Activated CD4-positive, alpha-beta T cell treated with anti-CD3 and anti-CD28 coated beads, Interleukin-2, amount 50 U/mL, for 4 hours (primary cell): ENCODE results near the gene KIRREL1.

ENCODE experiments used
- DNase-seq, 2 experiments: peaks; one replicate each; pipeline ENCODE4 v3.0.0-alpha.2; 2020

The KIRREL1 gene

DNA sequence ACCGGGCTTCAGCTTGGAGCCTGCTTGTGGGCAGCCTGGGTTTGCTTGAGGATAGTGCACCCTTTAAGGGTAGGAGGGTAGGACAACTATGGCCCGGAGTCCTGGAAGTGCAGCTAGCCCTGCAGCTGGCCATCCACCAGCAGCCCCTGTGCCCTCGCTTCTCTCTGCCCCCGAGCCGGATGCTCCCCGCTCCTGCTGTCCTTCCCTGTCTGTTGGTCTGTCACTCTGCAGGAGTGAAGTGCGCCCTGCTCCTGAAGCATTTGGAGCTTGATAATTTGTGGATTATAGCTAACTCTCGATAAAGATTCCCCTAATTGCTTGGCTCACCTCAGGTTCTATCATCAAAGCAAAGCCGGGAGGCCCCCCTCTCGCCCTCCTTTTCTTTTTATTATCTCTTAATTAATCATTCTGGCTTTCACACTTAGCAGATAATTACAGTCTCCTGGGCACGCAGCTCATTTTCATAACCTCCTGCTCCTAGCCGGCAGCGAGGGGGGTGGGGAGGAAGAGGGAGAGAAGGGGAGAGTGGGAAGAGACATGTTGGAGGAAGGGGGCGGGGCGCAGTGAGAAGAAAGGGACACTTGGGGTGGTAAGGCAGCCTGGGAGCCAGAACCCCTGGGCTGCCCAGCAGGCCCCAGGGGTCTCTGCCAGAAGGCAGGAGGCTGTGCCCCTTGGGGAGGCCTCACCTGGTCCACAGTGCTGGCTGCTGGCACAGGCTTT lies 14.4 kb downstream of the KIRREL1 start:
- DNase-seq: no peak

GRCh38 chr1:158008630-158009029 lies 15.2 kb downstream of the KIRREL1 start:
- no peak for DNase-seq

DNA sequence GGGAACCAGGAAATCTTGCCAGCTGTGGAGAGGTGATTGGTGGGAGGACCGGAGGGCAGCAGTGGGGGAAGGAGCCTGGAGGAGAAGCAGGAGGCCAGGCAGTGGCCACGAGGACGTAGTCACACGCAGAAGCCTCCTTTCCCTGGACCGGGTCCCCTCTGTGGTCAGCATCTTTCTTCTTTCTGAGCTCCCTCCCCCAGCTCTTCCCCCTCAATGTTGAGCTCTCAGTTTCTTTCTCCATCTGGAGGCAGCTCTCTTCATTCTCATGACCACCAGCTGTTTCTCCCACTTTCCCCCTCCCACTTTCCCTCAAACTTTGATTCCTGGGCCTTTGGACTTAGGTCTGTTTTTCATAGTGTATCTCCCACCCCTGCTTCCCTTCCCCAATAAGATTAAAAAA lies 18.3 kb downstream of the KIRREL1 start:
- no peak for DNase-seq

DNA sequence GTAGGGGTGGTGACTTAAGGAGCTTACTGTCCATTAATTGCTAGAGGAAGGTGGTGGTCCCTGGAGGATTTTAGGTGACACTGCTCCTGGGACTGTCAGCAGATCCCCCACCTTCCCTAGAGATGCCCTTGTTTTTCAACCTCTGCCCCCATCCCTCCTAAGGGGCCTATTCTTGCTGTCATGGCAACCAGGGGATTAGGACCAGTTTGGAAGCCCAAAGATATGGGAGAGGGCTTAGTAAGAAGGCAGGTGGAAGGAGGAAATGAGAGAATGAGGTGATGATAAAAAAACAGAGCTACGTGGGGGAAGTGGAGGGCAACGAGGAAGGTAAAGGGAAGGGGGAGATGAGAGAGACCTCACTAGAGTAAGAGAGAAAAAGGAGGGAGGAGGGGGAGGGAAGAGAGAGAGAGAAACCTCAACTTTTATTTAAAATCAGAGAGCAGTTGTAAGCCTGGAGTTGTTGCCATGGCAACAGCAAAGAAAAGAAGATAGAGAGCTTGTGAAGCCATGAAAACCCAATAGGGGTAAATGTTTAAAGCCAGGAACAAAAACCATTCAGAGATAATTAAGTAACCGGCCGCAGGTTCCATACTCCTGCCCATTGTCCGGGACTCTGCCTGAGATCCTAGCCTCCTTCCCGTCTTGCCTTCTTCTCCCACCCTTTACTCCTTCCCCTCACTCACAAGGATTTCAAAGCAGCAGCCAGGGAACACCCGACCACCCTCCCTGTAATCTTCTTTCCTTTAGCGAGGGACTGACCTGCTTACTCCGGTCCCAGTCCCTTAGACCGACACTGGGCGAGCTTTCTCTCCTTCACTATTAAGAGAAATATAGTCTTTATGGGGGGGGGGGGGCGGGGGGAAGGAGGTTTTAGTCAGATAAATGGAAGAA lies 20.6 kb downstream of the KIRREL1 start:
- no peak for DNase-seq

- DNase-seq: no peak
Observed at GRCh38 chr1:158014731-158015320, 21.4 kb downstream of the KIRREL1 start.

GRCh38 chr1:158016651-158017335 lies 23.3 kb downstream of the KIRREL1 start:
- DNase-seq: no peak

GRCh38 chr1:158017800-158018595 lies 24.6 kb downstream of the KIRREL1 start:
- DNase-seq: no peak

- no peak for DNase-seq
Observed at GRCh38 chr1:158019171-158019868, 25.9 kb downstream of the KIRREL1 start.

DNA sequence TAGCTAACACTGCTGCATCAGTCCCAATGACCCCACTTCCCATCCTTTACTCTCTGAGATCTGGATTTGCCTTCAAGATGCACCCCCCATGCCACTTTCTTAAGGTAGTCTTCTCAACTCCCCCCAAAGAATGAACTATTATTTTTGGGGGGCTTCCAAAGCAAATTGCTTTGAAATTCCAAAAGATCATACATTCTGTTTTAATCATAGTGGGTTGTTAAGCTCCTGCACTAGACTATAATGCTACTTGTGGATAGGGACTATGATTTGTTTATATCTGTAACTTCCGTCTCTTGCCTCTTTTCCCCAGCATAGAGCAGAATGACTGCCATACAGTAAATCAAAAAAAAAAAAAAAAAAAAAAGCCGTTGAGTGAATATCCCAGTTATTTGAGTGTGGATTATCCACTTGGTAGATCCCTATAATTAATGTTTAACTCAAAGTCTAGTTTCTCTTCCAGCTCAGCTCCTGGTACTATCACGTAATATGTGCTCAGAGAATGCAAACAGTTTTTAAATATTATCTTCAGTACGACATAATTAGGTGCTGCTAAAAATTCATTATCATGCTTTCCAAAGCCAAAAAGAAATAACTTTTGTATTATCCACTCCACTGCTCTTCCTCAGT lies 26.9 kb downstream of the KIRREL1 start:
- no peak for DNase-seq

DNA sequence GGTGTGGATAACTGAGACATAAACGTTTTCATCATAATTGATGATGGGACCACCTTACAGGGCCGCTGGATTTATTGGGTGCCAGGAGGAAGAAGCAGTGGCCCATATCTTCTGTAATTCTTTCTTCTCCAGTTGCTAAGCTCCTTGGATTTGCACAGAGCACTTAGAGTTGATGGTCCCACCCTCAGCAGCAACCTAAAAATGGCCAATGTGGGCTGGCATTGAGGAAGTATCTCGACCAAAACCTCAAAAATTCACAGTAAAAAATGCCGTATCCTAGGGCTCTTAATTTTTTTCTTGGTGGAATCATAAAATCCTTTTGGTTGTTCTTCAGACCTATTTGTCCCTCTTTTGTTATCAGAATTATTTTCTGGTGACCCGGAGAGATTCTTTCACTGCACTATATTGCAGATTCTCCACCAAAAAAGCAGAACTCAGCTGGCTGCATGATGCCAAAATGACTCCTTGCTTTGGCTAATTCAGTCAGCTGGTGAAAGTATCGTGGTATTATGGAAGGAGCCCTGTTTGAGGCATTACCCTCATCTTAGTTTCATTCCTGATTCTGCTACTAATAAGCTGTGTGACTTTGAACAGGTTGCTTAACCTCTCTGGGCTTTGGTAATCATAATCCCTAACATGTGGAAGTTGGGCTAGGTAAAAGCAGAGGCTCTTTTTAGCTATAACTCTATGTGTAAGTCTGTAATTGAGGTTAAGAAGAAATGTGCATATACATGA lies 27.6 kb downstream of the KIRREL1 start:
- DNase-seq: no peak

DNA sequence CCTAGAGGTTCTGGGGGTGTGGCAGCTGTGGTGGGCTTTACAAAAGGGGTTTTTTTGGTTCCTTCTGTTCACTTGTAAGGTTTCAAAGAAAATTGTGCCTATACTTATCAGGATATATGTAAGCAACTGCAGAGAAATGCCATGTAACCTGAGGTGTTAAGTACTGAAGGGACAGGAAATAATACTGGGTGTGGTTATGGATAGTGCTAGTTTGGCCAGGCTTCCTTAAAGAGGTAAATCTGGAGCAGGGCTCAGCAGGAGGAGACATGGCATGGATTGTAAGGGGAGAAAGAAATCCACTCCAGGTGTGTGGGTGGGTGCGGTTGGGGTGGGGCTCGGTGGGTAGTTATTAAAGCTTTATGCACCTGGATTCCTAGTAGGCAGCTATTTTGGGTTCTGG lies 28.3 kb downstream of the KIRREL1 start:
- no peak for DNase-seq

DNA sequence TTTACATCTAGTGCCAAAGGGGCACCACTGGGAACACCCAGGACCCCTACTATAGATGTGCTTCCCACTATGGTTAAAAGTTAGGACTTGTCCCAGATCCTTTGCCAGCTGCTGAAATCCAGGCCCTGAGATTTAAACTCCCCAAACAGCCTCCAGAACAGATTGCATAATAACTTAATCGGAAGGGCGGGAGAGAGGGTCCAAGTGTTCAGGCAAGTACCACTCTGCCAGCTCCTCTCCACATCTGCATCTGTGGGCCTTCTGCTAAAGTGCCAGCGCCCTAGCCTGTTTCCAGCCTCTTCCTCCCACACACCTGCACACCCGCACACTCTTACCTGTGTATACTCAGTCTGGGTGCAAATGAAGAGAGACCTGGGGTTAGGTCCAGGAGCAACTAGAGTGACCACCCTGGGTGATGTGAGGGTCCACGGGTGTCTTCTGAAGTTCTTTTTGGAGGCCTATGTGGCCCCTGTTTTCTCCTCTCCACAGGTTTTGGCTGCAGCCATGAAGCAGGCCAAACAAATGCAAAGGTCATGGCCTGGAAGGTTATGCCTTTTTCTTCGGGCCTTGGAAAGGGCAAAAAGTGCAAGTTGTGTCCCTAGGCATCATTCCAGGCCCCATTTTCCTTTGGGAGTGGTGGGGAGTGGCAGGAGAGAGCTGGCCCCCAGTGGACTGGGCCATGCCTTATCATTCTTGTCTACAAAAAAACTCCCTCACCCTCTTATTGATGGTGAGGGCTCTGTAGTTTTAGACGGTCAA lies 29.3 kb downstream of the KIRREL1 start:
- DNase-seq: no peak

DNA sequence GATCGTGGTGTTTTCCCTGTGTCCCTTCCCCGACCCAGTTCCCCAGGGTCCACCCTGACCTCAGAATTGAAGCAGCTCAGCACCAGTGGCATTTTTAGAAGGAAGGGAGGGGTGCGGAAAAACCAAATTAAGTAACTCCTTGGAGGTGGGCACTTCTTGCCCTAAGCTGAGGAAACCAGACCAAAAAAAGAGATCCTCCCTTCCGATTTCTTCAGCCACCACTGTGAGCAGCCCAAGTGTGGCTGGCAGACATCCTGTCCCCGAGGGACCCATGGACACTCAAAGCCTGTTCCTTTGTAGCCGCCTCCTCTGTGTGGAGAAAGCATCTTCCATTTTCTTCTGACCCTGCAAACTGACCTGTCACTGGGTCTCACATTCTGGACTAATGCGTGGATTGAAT lies 31.3 kb downstream of the KIRREL1 start:
- DNase-seq: no peak

DNA sequence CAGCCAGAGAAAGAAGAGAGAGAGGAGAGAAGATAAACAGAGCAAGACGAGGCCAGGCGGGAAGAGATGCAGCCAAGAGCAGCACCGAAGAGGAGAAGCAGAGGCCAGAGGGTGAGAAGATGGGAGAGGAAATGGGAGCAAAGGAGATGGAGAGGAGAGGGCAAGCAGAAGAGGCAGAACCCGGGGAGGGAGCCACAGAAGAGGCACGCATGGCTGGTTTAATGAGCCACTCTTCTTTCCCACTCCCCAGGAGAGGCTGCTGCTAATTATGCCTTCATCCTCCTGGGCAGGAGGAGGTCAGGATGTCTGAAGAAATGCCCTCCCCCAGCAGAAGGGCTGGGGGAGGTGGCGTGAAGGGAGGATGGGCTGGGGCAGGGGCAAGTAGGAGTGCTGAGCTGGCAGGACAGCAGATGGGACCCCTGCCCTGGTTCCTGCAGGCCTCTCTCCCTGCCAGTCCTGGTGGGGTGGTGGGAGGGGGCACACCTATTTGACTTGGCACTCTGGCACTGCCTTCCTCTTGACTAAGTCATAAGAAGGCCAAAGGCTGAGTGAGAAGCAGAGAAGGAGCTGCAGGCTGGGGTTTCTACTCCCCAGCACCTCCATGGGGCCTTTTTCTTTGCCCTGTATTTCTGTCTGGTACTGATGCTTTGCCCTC lies 32.3 kb downstream of the KIRREL1 start:
- DNase-seq: no peak

GRCh38 chr1:158026651-158027050 lies 33.2 kb downstream of the KIRREL1 start:
- DNase-seq: no peak

GRCh38 chr1:158027508-158027907 lies 34.1 kb downstream of the KIRREL1 start:
- DNase-seq: no peak

DNA sequence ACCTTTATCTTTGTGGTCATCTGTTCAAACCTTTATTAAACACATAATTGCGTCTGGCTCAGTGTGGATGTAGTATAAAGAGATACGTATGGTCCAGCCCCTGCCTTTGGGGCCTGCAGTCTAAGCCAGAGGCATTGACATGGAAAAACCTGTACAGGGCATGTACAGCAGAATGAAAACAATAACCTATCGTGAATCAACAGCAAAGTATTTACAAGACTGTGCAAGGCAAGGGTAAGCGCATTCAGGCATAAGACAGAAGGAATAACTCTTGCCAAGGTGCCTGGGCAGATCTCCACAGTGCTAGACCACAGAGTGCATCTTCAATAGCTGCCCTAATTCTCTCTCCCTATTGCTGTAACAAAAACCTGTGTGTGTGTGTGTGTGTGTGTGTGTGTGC lies 35.5 kb downstream of the KIRREL1 start:
- no peak for DNase-seq

- no peak for DNase-seq
Observed at GRCh38 chr1:158035014-158035413, 41.6 kb downstream of the KIRREL1 start.

GRCh38 chr1:158035976-158036583 lies 42.6 kb downstream of the KIRREL1 start:
- DNase-seq: no peak
